ENCODE data around the gene EPAS1. TPM values are rescaled to one million over a fixed set of nuclear protein-coding genes. Genes with fewer than 3 reads are reported as not detected.

The EPAS1 gene
- total and polyA plus RNA-seq, 4 donors: 213 to 954 (median 403) TPM

GRCh38 chr2:46294176-46294836, 2.9 kb upstream of the EPAS1 start:
- no peaks in the 10 kb centered on the region for H3K36me3 ChIP-seq (ENCODE audit: control insufficient read depth in 1 of 2, insufficient read depth in 2 of 2, low read length in 1 of 2)
- ATAC-seq (ENCODE audit: low FRiP score) (no peak), DNase-seq (no peak)
- no peaks in the 10 kb centered on the region for H3K27me3 ChIP-seq (ENCODE audit: control insufficient read depth in 1 of 2, insufficient read depth in 2 of 2, low read length in 1 of 2)
- intact Hi-C loops (cut with DNase I): no loop called here
- no peak overlapping the region for H3K4me3 ChIP-seq (ENCODE audit: low read length in 2 of 2)
- 24 to 30% methylated on average over 7 of the region's 7 CpGs for WGBS, 2 donors
- no peaks in the 10 kb centered on the region for H3K4me1 ChIP-seq (ENCODE audit: control insufficient read depth in 1 of 2, insufficient read depth in 2 of 2, low read length in 2 of 2)
- no peaks in the 10 kb centered on the region for H3K9me3 ChIP-seq (ENCODE audit: control insufficient read depth, low read length)
- H3K27ac ChIP-seq (ENCODE audit: low read depth in 1 of 2, low read length in 2 of 2): no peak overlapping the region

- Histone ChIP-seq H3K27me3 (ENCODE audit: control insufficient read depth in 1 of 2, insufficient read depth in 2 of 2, low read length in 1 of 2) (no peaks in the 10 kb centered on the region), H3K4me1 (ENCODE audit: control insufficient read depth in 1 of 2, insufficient read depth in 2 of 2, low read length in 2 of 2) (no peaks in the 10 kb centered on the region), H3K9me3 (ENCODE audit: control insufficient read depth, low read length) (no peaks in the 10 kb centered on the region), H3K27ac (ENCODE audit: low read depth in 1 of 2, low read length in 2 of 2) (peak overlapping the region; percentile 43 to 66), H3K4me3 (ENCODE audit: low read length in 2 of 2) (peak overlapping the region; percentile 47 to 70), H3K36me3 (ENCODE audit: control insufficient read depth in 1 of 2, insufficient read depth in 2 of 2, low read length in 1 of 2) (no peaks in the 10 kb centered on the region)
- ATAC-seq (ENCODE audit: low FRiP score): no peak
- intact Hi-C loops (cut with DNase I): loop anchor here (5.0 kb wide), 4 partner anchors 41 to 304 kb away; no protein-coding TSS in a partner anchor
- peak; percentile 82 to 85 for DNase-seq
- 42 to 43% methylated on average over 27 to 28 of the region's 28 CpGs for WGBS, 2 donors
Measured at GRCh38 chr2:46296216-46296839, 879 bp upstream of the EPAS1 start.

GRCh38 chr2:46297546-46298271, 502 bp downstream of the EPAS1 start:
- peak overlapping the region; percentile 14 to 31 for H3K27ac ChIP-seq (ENCODE audit: low read depth in 1 of 2, low read length in 2 of 2)
- ATAC-seq (ENCODE audit: low FRiP score): peak; percentile 57
- no peaks in the 10 kb centered on the region for H3K27me3 ChIP-seq (ENCODE audit: control insufficient read depth in 1 of 2, insufficient read depth in 2 of 2, low read length in 1 of 2)
- intact Hi-C loops (cut with DNase I): loop anchor here (2.0 to 5.0 kb wide), 6 partner anchors 40 to 305 kb away; no protein-coding TSS in a partner anchor
- H3K4me1 ChIP-seq (ENCODE audit: control insufficient read depth in 1 of 2, insufficient read depth in 2 of 2, low read length in 2 of 2): no peaks in the 10 kb centered on the region
- WGBS, 2 donors: 0% methylated on average over 64 to 65 of the region's 65 CpGs
- peak; percentile 83 to 91 for DNase-seq
- H3K36me3 ChIP-seq (ENCODE audit: control insufficient read depth in 1 of 2, insufficient read depth in 2 of 2, low read length in 1 of 2): no peaks in the 10 kb centered on the region
- peak overlapping the region; percentile 86 to 87 for H3K4me3 ChIP-seq (ENCODE audit: low read length in 2 of 2)
- H3K9me3 ChIP-seq (ENCODE audit: control insufficient read depth, low read length): no peaks in the 10 kb centered on the region

- H3K27ac ChIP-seq (ENCODE audit: low read depth in 1 of 2, low read length in 2 of 2): peak overlapping the region; percentile 14 to 31
- H3K4me1 ChIP-seq (ENCODE audit: control insufficient read depth in 1 of 2, insufficient read depth in 2 of 2, low read length in 2 of 2): no peaks in the 10 kb centered on the region
- no peaks in the 10 kb centered on the region for H3K36me3 ChIP-seq (ENCODE audit: control insufficient read depth in 1 of 2, insufficient read depth in 2 of 2, low read length in 1 of 2)
- peak; percentile 16 for ATAC-seq (ENCODE audit: low FRiP score)
- DNase-seq: peak in 1 of 2 donors; percentile 82
- WGBS, 2 donors: 0 to 1% methylated on average over 19 of the region's 19 CpGs
- intact Hi-C loops (cut with DNase I): loop anchor here (2.0 to 5.0 kb wide), 6 partner anchors 39 to 306 kb away; no protein-coding TSS in a partner anchor
- H3K9me3 ChIP-seq (ENCODE audit: control insufficient read depth, low read length): no peaks in the 10 kb centered on the region
- H3K27me3 ChIP-seq (ENCODE audit: control insufficient read depth in 1 of 2, insufficient read depth in 2 of 2, low read length in 1 of 2): no peaks in the 10 kb centered on the region
- H3K4me3 ChIP-seq (ENCODE audit: low read length in 2 of 2): peak overlapping the region; percentile 86 to 87
Measured at GRCh38 chr2:46298272-46298521, 990 bp downstream of the EPAS1 start.

- intact Hi-C loops (cut with DNase I): loop anchor here (1.0 to 5.0 kb wide), 9 partner anchors 36 to 306 kb away; no protein-coding TSS in a partner anchor
- ATAC-seq (ENCODE audit: low FRiP score): peak; percentile 53
Measured at GRCh38 chr2:46298522-46299353, 1.5 kb downstream of the EPAS1 start.

GRCh38 chr2:46299365-46300263, 2.4 kb downstream of the EPAS1 start:
- Histone ChIP-seq H3K4me1 (ENCODE audit: control insufficient read depth in 1 of 2, insufficient read depth in 2 of 2, low read length in 2 of 2) (peaks cover 6 to 7% of the 10 kb centered on the region in 2 donors), H3K9me3 (ENCODE audit: control insufficient read depth, low read length) (no peaks in the 10 kb centered on the region), H3K27me3 (ENCODE audit: control insufficient read depth in 1 of 2, insufficient read depth in 2 of 2, low read length in 1 of 2) (no peaks in the 10 kb centered on the region), H3K27ac (ENCODE audit: low read depth in 1 of 2, low read length in 2 of 2) (peak overlapping the region; percentile 14 to 47), H3K36me3 (ENCODE audit: control insufficient read depth in 1 of 2, insufficient read depth in 2 of 2, low read length in 1 of 2) (no peaks in the 10 kb centered on the region), H3K4me3 (ENCODE audit: low read length in 2 of 2) (peak overlapping the region; percentile 86 to 87)
- intact Hi-C loops (cut with DNase I): loop anchor here (1.0 to 5.0 kb wide), 9 partner anchors 35 to 307 kb away; no protein-coding TSS in a partner anchor
- peak; percentile 51 for ATAC-seq (ENCODE audit: low FRiP score)
- 0 to 1% methylated on average over 40 of the region's 40 CpGs for WGBS, 2 donors
- DNase-seq: peak; percentile 81 to 89

More at GRCh38 chr2:46298522-46299353, 1.5 kb downstream of the EPAS1 start:
- peak overlapping the region; percentile 86 to 87 for H3K4me3 ChIP-seq (ENCODE audit: low read length in 2 of 2)
- H3K27me3 ChIP-seq (ENCODE audit: control insufficient read depth in 1 of 2, insufficient read depth in 2 of 2, low read length in 1 of 2): no peaks in the 10 kb centered on the region
- H3K4me1 ChIP-seq (ENCODE audit: control insufficient read depth in 1 of 2, insufficient read depth in 2 of 2, low read length in 2 of 2): peaks cover 5% of the 10 kb centered on the region in 2 donors
- peak overlapping the region; percentile 14 to 31 for H3K27ac ChIP-seq (ENCODE audit: low read depth in 1 of 2, low read length in 2 of 2)
- WGBS, 2 donors: 0% methylated on average over 66 to 71 of the region's 71 CpGs
- H3K36me3 ChIP-seq (ENCODE audit: control insufficient read depth in 1 of 2, insufficient read depth in 2 of 2, low read length in 1 of 2): no peaks in the 10 kb centered on the region
- H3K9me3 ChIP-seq (ENCODE audit: control insufficient read depth, low read length): no peaks in the 10 kb centered on the region
- DNase-seq: peak; percentile 78 to 86

- Histone ChIP-seq H3K27me3 (ENCODE audit: control insufficient read depth in 1 of 2, insufficient read depth in 2 of 2, low read length in 1 of 2) (no peaks in the 10 kb centered on the region), H3K9me3 (ENCODE audit: control insufficient read depth, low read length) (no peaks in the 10 kb centered on the region), H3K4me3 (ENCODE audit: low read length in 2 of 2) (peak overlapping the region in 1 of 2 donors; percentile 87), H3K4me1 (ENCODE audit: control insufficient read depth in 1 of 2, insufficient read depth in 2 of 2, low read length in 2 of 2) (peaks cover 9 to 12% of the 10 kb centered on the region in 2 donors), H3K27ac (ENCODE audit: low read depth in 1 of 2, low read length in 2 of 2) (no peak overlapping the region), H3K36me3 (ENCODE audit: control insufficient read depth in 1 of 2, insufficient read depth in 2 of 2, low read length in 1 of 2) (no peaks in the 10 kb centered on the region)
- intact Hi-C loops (cut with DNase I): no loop called here
- DNase-seq (no peak), ATAC-seq (ENCODE audit: low FRiP score) (no peak)
- WGBS, 2 donors: 43 to 45% methylated on average over 6 of the region's 6 CpGs
Measured at GRCh38 chr2:46300406-46300832, 3.2 kb downstream of the EPAS1 start.
